GM12878 (cell line): ENCODE data around the gene THBD. TPM values are rescaled to one million over a fixed set of nuclear protein-coding genes. Genes with fewer than 3 reads are reported as not detected.

Experiments
- ATAC-seq: fragments of 200-7000 bp; cut with Tn5 transposase; 3 replicates; pipeline ENCODE4 v1.9.1; 2020; ENCODE audit warnings: mild to moderate bottlenecking, moderate library complexity
- BruUV-seq: library from RNA; stranded (reverse); fragments of 400-500 nt; replicated peaks from 2 replicates; lab custom pipeline; 2021; lab: Mats Ljungman, UMichigan
- CTCF ChIA-PET: fragments of 300-600 bp; sonication (Branson Sonifier 250); formaldehyde crosslinking; extraction: SDS; loops from one replicate; lab custom pipeline; 2021; ENCODE audit warnings: inconsistent platforms; lab: Yijun Ruan, JAX
- POLR2A ChIA-PET: fragments of 350-600 bp; formaldehyde crosslinking; extraction: SDS; loops from one replicate; lab custom pipeline; 2021; ENCODE audit warnings: inconsistent platforms; lab: Charles Lee
- RAD21 ChIA-PET: fragments of 300-600 bp; sonication (Branson Sonifier 250); formaldehyde crosslinking; loops from one replicate; lab custom pipeline; 2023; ENCODE audit warnings: antibody characterized with exemption; ENCODE audit not compliant: unreplicated experiment; lab: Charles Lee
- SMC1A ChIA-PET: fragments of 300-600 bp; sonication (Branson Sonifier 250); formaldehyde crosslinking; loops from one replicate; lab custom pipeline; 2023; ENCODE audit not compliant: unreplicated experiment, uncharacterized antibody; lab: Charles Lee
- DNase-seq: peaks from one replicate; pipeline ENCODE4 v3.0.0-alpha.2; 2011; ENCODE audit warnings: low read depth, low spot score
- FAIRE-seq: peaks from 3 replicates; lab custom pipeline; 2011; peaks lifted over from hg19 to GRCh38; lab: Jason Lieb, UNC
- H2AFZ ChIP-seq: 2 replicates; pipeline ENCODE4 v1.6.0; 2011; ENCODE audit warnings: low read depth, low read length, control low read depth; ENCODE audit not compliant: control insufficient read depth
- H3K27ac ChIP-seq: 2 replicates; pipeline ENCODE4 v1.5.1; 2011; ENCODE audit warnings: control low read depth; ENCODE audit not compliant: control insufficient read depth, insufficient read depth
- H3K27me3 ChIP-seq, 2 experiments: replicated peaks in 1 of 2; 2 replicates each; pipeline versions ENCODE4 v1.6.0 to v1.6.1; 2011; ENCODE audit warnings: low read length in 1 of 2; ENCODE audit not compliant: control insufficient read depth in 2 of 2, insufficient read depth in 2 of 2
- H3K36me3 ChIP-seq, 2 experiments: 2 replicates each; pipeline ENCODE4 v1.5.1; 2011; ENCODE audit warnings: low read length in 1 of 2; ENCODE audit not compliant: control insufficient read depth in 2 of 2, insufficient read depth in 2 of 2
- H3K4me1 ChIP-seq: 2 replicates; pipeline ENCODE4 v1.6.1; 2011; ENCODE audit warnings: mild to moderate bottlenecking, low read length, moderate library complexity, mixed read lengths; ENCODE audit not compliant: control insufficient read depth, insufficient read depth
- H3K4me2 ChIP-seq: 2 replicates; pipeline ENCODE4 v1.6.0; 2011; ENCODE audit warnings: control low read depth; ENCODE audit not compliant: control insufficient read depth, insufficient read depth
- H3K4me3 ChIP-seq: fragments of 200-600 bp; sonication (generic); 2 replicates; pipeline ENCODE4 v1.5.1; 2016
- H3K79me2 ChIP-seq: 2 replicates; pipeline ENCODE4 v1.6.0; 2011; ENCODE audit warnings: low read length; ENCODE audit not compliant: control insufficient read depth, insufficient read depth
- H3K9ac ChIP-seq: 2 replicates; pipeline ENCODE4 v1.8.0; 2011; ENCODE audit warnings: low read length, control low read depth, mixed read lengths; ENCODE audit not compliant: control insufficient read depth, insufficient read depth
- H3K9me3 ChIP-seq: replicated peaks from 3 replicates; pipeline ENCODE4 v1.5.1; 2011; ENCODE audit warnings: mild to moderate bottlenecking, low read length; ENCODE audit not compliant: control insufficient read depth, insufficient read depth
- H4K20me1 ChIP-seq: 2 replicates; pipeline ENCODE4 v1.6.0; 2011; ENCODE audit not compliant: control insufficient read depth, insufficient read depth
- BCL11A ChIP-seq: IDR thresholded peaks from 2 replicates; pipeline ENCODE4 v1.6.1; 2011; ENCODE audit warnings: low read depth, low read length
- BRCA1 ChIP-seq: IDR thresholded peaks from 2 replicates; pipeline ENCODE4 v1.6.1; 2011; ENCODE audit warnings: low read depth, low read length, improper control_type of control experiment
- CHD1 ChIP-seq: IDR thresholded peaks from 2 replicates; pipeline ENCODE4 v1.6.1; 2012; ENCODE audit warnings: low read depth, low read length, improper control_type of control experiment
- HCFC1 ChIP-seq: fragments of 150-350 bp; IDR thresholded peaks from 2 replicates; pipeline ENCODE4 v1.6.1; 2014; ENCODE audit warnings: low read length
- IRF4 ChIP-seq: IDR thresholded peaks from 2 replicates; pipeline ENCODE4 v1.6.1; 2011; ENCODE audit warnings: low read depth, low read length
- KDM1A ChIP-seq: fragments of 200-600 bp; sonication (generic); IDR thresholded peaks from 2 replicates; pipeline ENCODE4 v1.6.1; 2016; ENCODE audit warnings: borderline replicate concordance
- NBN ChIP-seq: fragments of 450-650 bp; IDR thresholded peaks from 2 replicates; pipeline ENCODE4 v1.6.1; 2016
- NR2F1 ChIP-seq: fragments of 450-650 bp; conservative IDR thresholded peaks from 2 replicates; pipeline ENCODE4 v1.6.1; 2017; ENCODE audit warnings: mild to moderate bottlenecking
- POLR2AphosphoS5 ChIP-seq: IDR thresholded peaks from 2 replicates; pipeline ENCODE4 v1.6.1; 2011; ENCODE audit warnings: mild to moderate bottlenecking, low read length, inconsistent platforms
- SUZ12 ChIP-seq: fragments of 200-600 bp; sonication (generic); IDR thresholded peaks from one replicate; pipeline ENCODE4 v1.6.1; 2018; ENCODE audit warnings: antibody characterized with exemption, mild to moderate bottlenecking; ENCODE audit not compliant: unreplicated experiment
- ZNF622 ChIP-seq: fragments of 450-650 bp; IDR thresholded peaks from 2 replicates; pipeline ENCODE4 v1.6.1; 2017; ENCODE audit warnings: mild to moderate bottlenecking, inconsistent platforms
- WGBS: methylation state at CpG from one replicate; pipeline ENCODE4 v1.1.6; 2016; ENCODE audit warnings: low lambda C conversion rate; ENCODE audit not compliant: insufficient replicate concordance, insufficient coverage; ENCODE audit errors: missing lambda C conversion rate; 5-methylcytosine and 5-hydroxymethylcytosine counted together
- in situ Hi-C: fragments of 300-500 bp; cut with MboI; formaldehyde crosslinking; loops from 9 replicates; pipeline ENCODE4 v1.14.3; 2018; ENCODE audit warnings: mixed read lengths
- intact Hi-C: fragments of 100-400 bp; cut with micrococcal nuclease; formaldehyde crosslinking; loops from one replicate; pipeline ENCODE4 v1.14.2; 2022; ENCODE audit not compliant: unreplicated experiment
- polyA plus RNA-seq, 11 experiments: library from polyadenylated mRNA; depleted of rRNA in 4 of 11; unstranded in 6 of 11; stranded (reverse) in 5 of 11; fragments of >200 nt; fragmentation: Nextera tagmentation in 4 of 11; fragmentation: Illumina TruSeq in 1 of 11; extraction: Ambion mirVana in 4 of 11; extraction: Trizol in 1 of 11; gene quantifications; 1 replicate in 1 of 11; 2 replicates in 10 of 11; pipeline versions ENCODE4 v1.2.1 to v1.2.3, GENCODE V29; 2011 to 2016; ENCODE audit warnings: inconsistent platforms in 2 of 11, missing spikeins in 2 of 11, low read depth in 1 of 11
- total RNA-seq, 4 experiments: library from RNA; depleted of rRNA in 3 of 4; stranded (reverse); fragments of >200 nt in 3 of 4; fragmentation: Illumina TruSeq in 1 of 4; extraction: Trizol in 1 of 4; gene quantifications; 2 replicates each; pipeline versions ENCODE4 v1.2.1 to v1.2.3, GENCODE V29; 2013 to 2021
- TF ChIP-seq, protein P1 (sequence below): fragments of 450-650 bp; formaldehyde crosslinking; IDR thresholded peaks from 2 replicates; pipeline ENCODE4 v1.4.0; 2022; ENCODE audit warnings: mild to moderate bottlenecking, moderate library complexity
- TF ChIP-seq, protein P2 (sequence below): fragments of 450-650 bp; formaldehyde crosslinking; IDR thresholded peaks from 2 replicates; pipeline ENCODE4 v1.4.0; 2020; ENCODE audit warnings: mild to moderate bottlenecking, moderate library complexity
- TF ChIP-seq, protein P3 (sequence below): fragments of 450-650 bp; IDR thresholded peaks from 2 replicates; pipeline ENCODE4 v1.6.1; 2018; ENCODE audit warnings: borderline replicate concordance, mild to moderate bottlenecking; ENCODE audit not compliant: partially characterized antibody
- TF ChIP-seq, protein P4 (sequence below): fragments of 450-650 bp; IDR thresholded peaks from 2 replicates; pipeline ENCODE4 v1.6.1; 2017; ENCODE audit warnings: mild to moderate bottlenecking

The THBD gene
- total and polyA plus RNA-seq, 10 of the 15 experiments (the other 5 are each of a cell fraction or from before 2014, with no cell fraction given): not detected

DNA sequence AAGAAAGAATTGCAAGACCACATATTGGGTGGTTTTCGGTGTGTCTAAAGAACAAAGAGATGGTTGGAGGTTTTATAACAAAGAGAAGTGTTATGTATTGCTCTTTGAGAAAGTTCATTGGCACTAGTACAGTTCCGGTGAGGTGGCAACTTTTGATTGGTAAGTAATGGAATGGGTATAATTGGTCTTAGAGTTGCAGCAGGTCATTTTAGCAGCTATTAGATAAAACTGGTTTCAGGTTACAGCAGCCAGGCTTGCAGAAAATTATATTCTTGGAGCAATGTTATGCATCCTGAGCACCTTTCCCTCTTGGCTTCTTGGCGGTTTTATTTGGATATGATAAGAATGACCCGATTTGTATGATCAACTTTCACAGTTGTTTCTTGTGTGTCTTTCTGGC is 26.6 kb downstream of the THBD start:
- DNase-seq: no peak
- FAIRE-seq: no peak
- no peak overlapping the region for H3K9ac ChIP-seq
- RAD21 ChIA-PET: interaction anchor here (0.6 kb wide), 1 partner anchor 682 kb away, joined by 3 read pairs; no protein-coding TSS in a partner anchor
- H4K20me1 ChIP-seq: no peaks in the 10 kb centered on the region
- CTCF ChIA-PET: no interaction called here
- POLR2A ChIA-PET: no interaction called here
- H3K9me3 ChIP-seq: no peaks in the 10 kb centered on the region
- H3K79me2 ChIP-seq: no peaks in the 10 kb centered on the region
- no peak overlapping the region for H3K27ac ChIP-seq
- ATAC-seq: no peak
- no peaks in the 10 kb centered on the region; a peak in 2 of 4 replicates for H3K27me3 ChIP-seq
- no peaks in the 10 kb centered on the region for H3K4me1 ChIP-seq
- in situ Hi-C loops: no loop called here
- H2AFZ ChIP-seq: no peak overlapping the region
- WGBS: 48% methylated on average over 4 of the region's 4 CpGs
- no TSS peak for BruUV-seq
- H3K4me3 ChIP-seq: no peak overlapping the region
- intact Hi-C loops: no loop called here
- no peaks in the 10 kb centered on the region for H3K36me3 ChIP-seq
- SMC1A ChIA-PET: no interaction called here
- H3K4me2 ChIP-seq: no peak overlapping the region
- TF ChIP-seq KDM1A (no peak), POLR2AphosphoS5 (no peak), ZNF622 (no peak), BCL11A (no peak), IRF4 (no peak), SUZ12 (no peak), NR2F1 (no peak), NBN (no peak), BRCA1 (no peak), HCFC1 (no peak), CHD1 (no peak)
- TF ChIP-seq, protein P1, sequence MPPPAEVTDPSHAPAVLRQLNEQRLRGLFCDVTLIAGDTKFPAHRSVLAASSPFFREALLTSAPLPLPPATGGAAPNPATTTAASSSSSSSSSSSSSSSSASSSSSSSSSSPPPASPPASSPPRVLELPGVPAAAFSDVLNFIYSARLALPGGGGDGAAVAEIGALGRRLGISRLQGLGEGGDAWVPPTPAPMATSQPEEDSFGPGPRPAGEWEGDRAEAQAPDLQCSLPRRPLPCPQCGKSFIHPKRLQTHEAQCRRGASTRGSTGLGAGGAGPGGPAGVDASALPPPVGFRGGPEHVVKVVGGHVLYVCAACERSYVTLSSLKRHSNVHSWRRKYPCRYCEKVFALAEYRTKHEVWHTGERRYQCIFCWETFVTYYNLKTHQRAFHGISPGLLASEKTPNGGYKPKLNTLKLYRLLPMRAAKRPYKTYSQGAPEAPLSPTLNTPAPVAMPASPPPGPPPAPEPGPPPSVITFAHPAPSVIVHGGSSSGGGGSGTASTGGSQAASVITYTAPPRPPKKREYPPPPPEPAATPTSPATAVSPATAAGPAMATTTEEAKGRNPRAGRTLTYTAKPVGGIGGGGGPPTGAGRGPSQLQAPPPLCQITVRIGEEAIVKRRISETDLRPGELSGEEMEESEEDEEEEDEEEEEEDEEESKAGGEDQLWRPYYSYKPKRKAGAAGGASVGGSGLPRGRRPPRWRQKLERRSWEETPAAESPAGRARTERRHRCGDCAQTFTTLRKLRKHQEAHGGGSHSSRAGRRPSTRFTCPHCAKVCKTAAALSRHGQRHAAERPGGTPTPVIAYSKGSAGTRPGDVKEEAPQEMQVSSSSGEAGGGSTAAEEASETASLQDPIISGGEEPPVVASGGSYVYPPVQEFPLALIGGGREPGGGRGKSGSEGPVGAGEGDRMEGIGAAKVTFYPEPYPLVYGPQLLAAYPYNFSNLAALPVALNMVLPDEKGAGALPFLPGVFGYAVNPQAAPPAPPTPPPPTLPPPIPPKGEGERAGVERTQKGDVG (CRISPR knock-in tag): no peak
- TF ChIP-seq, protein P2, sequence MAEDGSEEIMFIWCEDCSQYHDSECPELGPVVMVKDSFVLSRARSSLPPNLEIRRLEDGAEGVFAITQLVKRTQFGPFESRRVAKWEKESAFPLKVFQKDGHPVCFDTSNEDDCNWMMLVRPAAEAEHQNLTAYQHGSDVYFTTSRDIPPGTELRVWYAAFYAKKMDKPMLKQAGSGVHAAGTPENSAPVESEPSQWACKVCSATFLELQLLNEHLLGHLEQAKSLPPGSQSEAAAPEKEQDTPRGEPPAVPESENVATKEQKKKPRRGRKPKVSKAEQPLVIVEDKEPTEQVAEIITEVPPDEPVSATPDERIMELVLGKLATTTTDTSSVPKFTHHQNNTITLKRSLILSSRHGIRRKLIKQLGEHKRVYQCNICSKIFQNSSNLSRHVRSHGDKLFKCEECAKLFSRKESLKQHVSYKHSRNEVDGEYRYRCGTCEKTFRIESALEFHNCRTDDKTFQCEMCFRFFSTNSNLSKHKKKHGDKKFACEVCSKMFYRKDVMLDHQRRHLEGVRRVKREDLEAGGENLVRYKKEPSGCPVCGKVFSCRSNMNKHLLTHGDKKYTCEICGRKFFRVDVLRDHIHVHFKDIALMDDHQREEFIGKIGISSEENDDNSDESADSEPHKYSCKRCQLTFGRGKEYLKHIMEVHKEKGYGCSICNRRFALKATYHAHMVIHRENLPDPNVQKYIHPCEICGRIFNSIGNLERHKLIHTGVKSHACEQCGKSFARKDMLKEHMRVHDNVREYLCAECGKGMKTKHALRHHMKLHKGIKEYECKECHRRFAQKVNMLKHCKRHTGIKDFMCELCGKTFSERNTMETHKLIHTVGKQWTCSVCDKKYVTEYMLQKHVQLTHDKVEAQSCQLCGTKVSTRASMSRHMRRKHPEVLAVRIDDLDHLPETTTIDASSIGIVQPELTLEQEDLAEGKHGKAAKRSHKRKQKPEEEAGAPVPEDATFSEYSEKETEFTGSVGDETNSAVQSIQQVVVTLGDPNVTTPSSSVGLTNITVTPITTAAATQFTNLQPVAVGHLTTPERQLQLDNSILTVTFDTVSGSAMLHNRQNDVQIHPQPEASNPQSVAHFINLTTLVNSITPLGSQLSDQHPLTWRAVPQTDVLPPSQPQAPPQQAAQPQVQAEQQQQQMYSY: no peak
- TF ChIP-seq, protein P3, sequence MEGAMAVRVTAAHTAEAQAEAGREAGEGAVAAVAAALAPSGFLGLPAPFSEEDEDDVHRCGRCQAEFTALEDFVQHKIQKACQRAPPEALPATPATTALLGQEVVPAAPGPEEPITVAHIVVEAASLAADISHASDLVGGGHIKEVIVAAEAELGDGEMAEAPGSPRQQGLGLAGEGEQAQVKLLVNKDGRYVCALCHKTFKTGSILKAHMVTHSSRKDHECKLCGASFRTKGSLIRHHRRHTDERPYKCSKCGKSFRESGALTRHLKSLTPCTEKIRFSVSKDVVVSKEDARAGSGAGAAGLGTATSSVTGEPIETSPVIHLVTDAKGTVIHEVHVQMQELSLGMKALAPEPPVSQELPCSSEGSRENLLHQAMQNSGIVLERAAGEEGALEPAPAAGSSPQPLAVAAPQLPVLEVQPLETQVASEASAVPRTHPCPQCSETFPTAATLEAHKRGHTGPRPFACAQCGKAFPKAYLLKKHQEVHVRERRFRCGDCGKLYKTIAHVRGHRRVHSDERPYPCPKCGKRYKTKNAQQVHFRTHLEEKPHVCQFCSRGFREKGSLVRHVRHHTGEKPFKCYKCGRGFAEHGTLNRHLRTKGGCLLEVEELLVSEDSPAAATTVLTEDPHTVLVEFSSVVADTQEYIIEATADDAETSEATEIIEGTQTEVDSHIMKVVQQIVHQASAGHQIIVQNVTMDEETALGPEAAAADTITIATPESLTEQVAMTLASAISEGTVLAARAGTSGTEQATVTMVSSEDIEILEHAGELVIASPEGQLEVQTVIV: no peak
- TF ChIP-seq, protein P4, sequence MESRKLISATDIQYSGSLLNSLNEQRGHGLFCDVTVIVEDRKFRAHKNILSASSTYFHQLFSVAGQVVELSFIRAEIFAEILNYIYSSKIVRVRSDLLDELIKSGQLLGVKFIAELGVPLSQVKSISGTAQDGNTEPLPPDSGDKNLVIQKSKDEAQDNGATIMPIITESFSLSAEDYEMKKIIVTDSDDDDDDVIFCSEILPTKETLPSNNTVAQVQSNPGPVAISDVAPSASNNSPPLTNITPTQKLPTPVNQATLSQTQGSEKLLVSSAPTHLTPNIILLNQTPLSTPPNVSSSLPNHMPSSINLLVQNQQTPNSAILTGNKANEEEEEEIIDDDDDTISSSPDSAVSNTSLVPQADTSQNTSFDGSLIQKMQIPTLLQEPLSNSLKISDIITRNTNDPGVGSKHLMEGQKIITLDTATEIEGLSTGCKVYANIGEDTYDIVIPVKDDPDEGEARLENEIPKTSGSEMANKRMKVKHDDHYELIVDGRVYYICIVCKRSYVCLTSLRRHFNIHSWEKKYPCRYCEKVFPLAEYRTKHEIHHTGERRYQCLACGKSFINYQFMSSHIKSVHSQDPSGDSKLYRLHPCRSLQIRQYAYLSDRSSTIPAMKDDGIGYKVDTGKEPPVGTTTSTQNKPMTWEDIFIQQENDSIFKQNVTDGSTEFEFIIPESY: no peak
